Panc1 (cell line): Measurements from ENCODE around the gene HEATR5A. TPM values are rescaled to one million over a fixed set of nuclear protein-coding genes. Genes with fewer than 3 reads are reported as not detected.

Experiments used
- ATAC-seq: fragments of 200-7000 bp; cut with Tn5 transposase; 2 replicates; pipeline ENCODE4 v1.9.1; 2020; ENCODE audit warnings: mild to moderate bottlenecking, moderate library complexity
- BruUV-seq: library from RNA; stranded (reverse); fragments of 400-500 nt; replicated peaks from 2 replicates; lab custom pipeline; 2021; lab: Mats Ljungman, UMichigan
- CTCF ChIA-PET: fragments of 300-600 bp; sonication (Branson Sonifier 250); formaldehyde crosslinking; loops from one replicate; lab custom pipeline; 2022; ENCODE audit warnings: antibody characterized with exemption; lab: Charles Lee
- POLR2A ChIA-PET: fragments of 300-600 bp; sonication (Branson Sonifier 250); formaldehyde crosslinking; loops from one replicate; lab custom pipeline; 2022; ENCODE audit warnings: antibody characterized with exemption; lab: Charles Lee
- DNase-seq: peaks from one replicate; pipeline ENCODE4 v3.0.0-alpha.2; 2010; ENCODE audit warnings: low read depth, low spot score
- H3K27ac ChIP-seq: 2 replicates; pipeline ENCODE4 v1.5.1; 2011; ENCODE audit warnings: mild to moderate bottlenecking, low read length, inconsistent platforms
- H3K27me3 ChIP-seq: fragments of 200-500 bp; sonication (Bioruptor generic); 2 replicates; pipeline ENCODE4 v1.6.0; 2014; ENCODE audit warnings: low read length, inconsistent platforms; ENCODE audit not compliant: control insufficient read depth, insufficient read depth
- H3K36me3 ChIP-seq: fragments of 200-500 bp; sonication (Bioruptor generic); 2 replicates; pipeline ENCODE4 v1.5.1; 2014; ENCODE audit warnings: inconsistent platforms, mild to moderate bottlenecking, low read length, moderate library complexity; ENCODE audit not compliant: control insufficient read depth, insufficient read depth
- H3K4me1 ChIP-seq: 2 replicates; pipeline ENCODE4 v1.5.1; 2011; ENCODE audit warnings: inconsistent platforms, mild to moderate bottlenecking, low read length, moderate library complexity; ENCODE audit not compliant: control insufficient read depth, insufficient read depth
- H3K4me3 ChIP-seq, 2 experiments: 2 replicates each; pipeline ENCODE4 v1.5.1; 2011 to 2012; ENCODE audit warnings: low read depth in 2 of 2, low read length in 2 of 2, mild to moderate bottlenecking in 2 of 2, inconsistent platforms in 1 of 2, moderate library complexity in 1 of 2
- H3K9me3 ChIP-seq: fragments of 200-500 bp; sonication (Bioruptor generic); 2 replicates; pipeline ENCODE4 v1.5.1; 2014; ENCODE audit warnings: low read depth, mild to moderate bottlenecking, inconsistent platforms, low read length, moderate library complexity; ENCODE audit not compliant: control insufficient read depth, insufficient read depth
- POLR2AphosphoS5 ChIP-seq: IDR thresholded peaks from 2 replicates; pipeline ENCODE4 v1.6.1; 2012; ENCODE audit warnings: mild to moderate bottlenecking, low read depth, low read length, moderate library complexity
- REST ChIP-seq, 2 experiments: IDR thresholded peaks; 2 replicates each; pipeline ENCODE4 v1.6.1; 2011 to 2012; ENCODE audit warnings: low read depth in 2 of 2, control low read depth in 1 of 2, low read length in 1 of 2, mild to moderate bottlenecking in 1 of 2, moderate library complexity in 1 of 2; ENCODE audit not compliant: insufficient read depth in 1 of 2
- SIN3A ChIP-seq: IDR thresholded peaks from 2 replicates; pipeline ENCODE4 v1.6.1; 2012; ENCODE audit warnings: low read depth, mild to moderate bottlenecking, low read length, moderate library complexity, borderline replicate concordance; ENCODE audit not compliant: insufficient read depth
- TCF7L2 ChIP-seq: IDR thresholded peaks from 2 replicates; pipeline ENCODE4 v1.6.1; 2011; ENCODE audit warnings: mild to moderate bottlenecking, low read depth, low read length, inconsistent platforms
- in situ Hi-C: cut with HindIII; loops from 2 replicates; pipeline ENCODE4 v1.10.0; 2016; ENCODE audit warnings: low sequenced_read_pairs, low pct_unique_long_range_greater_than_20kb
- intact Hi-C: fragments of 100-400 bp; cut with micrococcal nuclease; formaldehyde crosslinking; loops from one replicate; pipeline ENCODE4 v1.10.0; 2022; ENCODE audit not compliant: unreplicated experiment
- total RNA-seq: library from RNA; stranded (reverse); gene quantifications from one replicate; pipeline ENCODE4 v1.2.1, GENCODE V29; 2021; ENCODE audit not compliant: unreplicated experiment
- TF ChIP-seq, protein P1 (sequence below): fragments of 450-650 bp; IDR thresholded peaks from 2 replicates; pipeline ENCODE4 v1.5.1; 2017; ENCODE audit warnings: mild to moderate bottlenecking

Gene HEATR5A
- total RNA-seq, 1 experiment from 2014 or later: 22.0 TPM

DNA sequence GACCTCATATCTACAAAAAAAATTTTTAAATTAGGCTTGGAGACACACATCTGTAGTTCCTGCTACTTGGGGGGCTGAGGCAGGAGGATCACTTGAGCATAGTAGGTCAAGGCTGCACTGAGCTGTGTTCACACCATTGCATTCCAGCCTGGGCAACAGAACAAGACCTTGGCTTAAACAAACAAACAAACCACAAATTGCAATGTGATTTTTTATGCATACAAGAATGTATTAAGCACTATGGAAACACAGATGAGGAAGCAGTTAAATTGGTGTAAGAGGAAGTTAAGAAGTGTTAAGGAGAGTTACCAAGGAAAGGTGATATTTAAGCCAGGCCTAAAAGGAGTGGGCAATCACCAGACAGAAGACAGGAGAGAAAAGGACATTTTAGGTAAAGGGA lies 129.1 kb downstream of the HEATR5A start:
- Histone ChIP-seq H3K27ac (no peak overlapping the region), H3K4me1 (no peaks in the 10 kb centered on the region; the same call in 1 of the 2 replicates), H3K9me3 (no peaks in the 10 kb centered on the region), H3K36me3 (no peaks in the 10 kb centered on the region; the same call in 1 of the 2 replicates), H3K27me3 (no peaks in the 10 kb centered on the region), H3K4me3 (no peak overlapping the region)
- ATAC-seq: no peak
- BruUV-seq: no TSS peak
- in situ Hi-C loops: no loop called here
- CTCF ChIA-PET: no interaction called here
- TF ChIP-seq TCF7L2 (no peak), SIN3A (no peak), POLR2AphosphoS5 (no peak), REST (IDR thresholded peaks at IDR 0.05; ENCODE audit: insufficient read depth in 1 of 2, low read depth in 2 of 2, low read length in 1 of 2) (no peak)
- TF ChIP-seq, protein P1, sequence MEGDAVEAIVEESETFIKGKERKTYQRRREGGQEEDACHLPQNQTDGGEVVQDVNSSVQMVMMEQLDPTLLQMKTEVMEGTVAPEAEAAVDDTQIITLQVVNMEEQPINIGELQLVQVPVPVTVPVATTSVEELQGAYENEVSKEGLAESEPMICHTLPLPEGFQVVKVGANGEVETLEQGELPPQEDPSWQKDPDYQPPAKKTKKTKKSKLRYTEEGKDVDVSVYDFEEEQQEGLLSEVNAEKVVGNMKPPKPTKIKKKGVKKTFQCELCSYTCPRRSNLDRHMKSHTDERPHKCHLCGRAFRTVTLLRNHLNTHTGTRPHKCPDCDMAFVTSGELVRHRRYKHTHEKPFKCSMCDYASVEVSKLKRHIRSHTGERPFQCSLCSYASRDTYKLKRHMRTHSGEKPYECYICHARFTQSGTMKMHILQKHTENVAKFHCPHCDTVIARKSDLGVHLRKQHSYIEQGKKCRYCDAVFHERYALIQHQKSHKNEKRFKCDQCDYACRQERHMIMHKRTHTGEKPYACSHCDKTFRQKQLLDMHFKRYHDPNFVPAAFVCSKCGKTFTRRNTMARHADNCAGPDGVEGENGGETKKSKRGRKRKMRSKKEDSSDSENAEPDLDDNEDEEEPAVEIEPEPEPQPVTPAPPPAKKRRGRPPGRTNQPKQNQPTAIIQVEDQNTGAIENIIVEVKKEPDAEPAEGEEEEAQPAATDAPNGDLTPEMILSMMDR: no peak
- POLR2A ChIA-PET: no interaction called here
- intact Hi-C loops: no loop called here
- DNase-seq: no peak

DNA sequence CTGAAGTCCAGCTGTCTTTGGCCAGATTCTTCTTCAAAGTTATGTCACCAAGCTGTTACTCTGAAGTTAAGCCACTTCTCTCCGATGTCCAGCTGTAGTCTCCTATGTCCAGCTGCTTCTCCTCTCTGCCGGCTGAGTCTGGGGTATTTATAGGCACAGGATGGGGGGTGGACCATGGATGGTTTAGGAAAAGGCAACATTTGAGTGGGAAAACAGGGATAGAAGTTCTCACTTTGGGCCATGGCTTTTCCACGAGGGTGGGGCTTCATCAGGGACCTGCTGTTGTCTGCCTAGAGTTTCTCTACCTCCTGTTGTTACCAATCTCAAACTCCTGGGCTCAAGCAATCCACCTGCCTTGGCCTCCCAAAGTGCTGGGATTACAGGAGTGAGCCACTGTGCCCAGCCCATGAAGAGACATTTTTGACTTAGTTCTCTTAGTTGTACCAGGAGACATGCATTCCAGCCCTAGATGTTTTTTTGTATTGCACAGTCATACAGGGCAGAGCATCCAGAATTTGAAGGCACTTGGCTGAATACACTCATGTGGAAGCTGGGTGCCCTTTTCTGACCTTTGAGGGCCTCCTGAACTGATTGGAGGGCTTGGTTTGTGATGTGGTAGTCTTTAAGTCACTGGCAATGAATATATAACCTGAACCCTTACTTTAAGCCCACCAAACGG lies 132.9 kb downstream of the HEATR5A start:
- TF ChIP-seq TCF7L2 (no peak), REST (IDR thresholded peaks at IDR 0.05; ENCODE audit: insufficient read depth in 1 of 2, low read depth in 2 of 2, low read length in 1 of 2) (no peak), SIN3A (no peak), POLR2AphosphoS5 (no peak)
- TF ChIP-seq, protein P1: no peak
- no peaks in the 10 kb centered on the region for H3K9me3 ChIP-seq
- ATAC-seq: no peak
- CTCF ChIA-PET: no interaction called here
- intact Hi-C loops: no loop called here
- no peak overlapping the region for H3K4me3 ChIP-seq
- POLR2A ChIA-PET: no interaction called here
- H3K36me3 ChIP-seq: no peaks in the 10 kb centered on the region
- in situ Hi-C loops: no loop called here
- H3K27me3 ChIP-seq: no peaks in the 10 kb centered on the region
- BruUV-seq: no TSS peak
- DNase-seq: no peak
- H3K4me1 ChIP-seq: no peaks in the 10 kb centered on the region; the same call in 1 of the 2 replicates
- no peak overlapping the region for H3K27ac ChIP-seq
